WI38 (cell line): ENCODE measurements around the gene DSCAML1.

ENCODE experiments used
- H3K4me3 ChIP-seq: 2 replicates; pipeline ENCODE4 v1.5.1; 2011; ENCODE audit warnings: low read depth, mild to moderate bottlenecking, control low read depth, low read length
- CTCF ChIP-seq: IDR thresholded peaks from 2 replicates; pipeline ENCODE4 v1.5.1; 2012; ENCODE audit warnings: low read depth, mild to moderate bottlenecking, control low read depth, low read length

The DSCAML1 gene

GRCh38 chr11:117480221-117480620 is 316.8 kb downstream of the DSCAML1 start:
- TF ChIP-seq CTCF, result no peak
- H3K4me3 ChIP-seq, result no peak overlapping the region

- no peak for TF ChIP-seq CTCF
These were observed 317.6 kb downstream of the DSCAML1 start for GRCh38 chr11:117479372-117479771.

GRCh38 chr11:117478926-117479325 is 318.1 kb downstream of the DSCAML1 start:
- H3K4me3 ChIP-seq, result no peak overlapping the region
- TF ChIP-seq CTCF, result no peak

More at GRCh38 chr11:117479372-117479771, 317.6 kb downstream of the DSCAML1 start:
- H3K4me3 ChIP-seq, result no peak overlapping the region

DNA sequence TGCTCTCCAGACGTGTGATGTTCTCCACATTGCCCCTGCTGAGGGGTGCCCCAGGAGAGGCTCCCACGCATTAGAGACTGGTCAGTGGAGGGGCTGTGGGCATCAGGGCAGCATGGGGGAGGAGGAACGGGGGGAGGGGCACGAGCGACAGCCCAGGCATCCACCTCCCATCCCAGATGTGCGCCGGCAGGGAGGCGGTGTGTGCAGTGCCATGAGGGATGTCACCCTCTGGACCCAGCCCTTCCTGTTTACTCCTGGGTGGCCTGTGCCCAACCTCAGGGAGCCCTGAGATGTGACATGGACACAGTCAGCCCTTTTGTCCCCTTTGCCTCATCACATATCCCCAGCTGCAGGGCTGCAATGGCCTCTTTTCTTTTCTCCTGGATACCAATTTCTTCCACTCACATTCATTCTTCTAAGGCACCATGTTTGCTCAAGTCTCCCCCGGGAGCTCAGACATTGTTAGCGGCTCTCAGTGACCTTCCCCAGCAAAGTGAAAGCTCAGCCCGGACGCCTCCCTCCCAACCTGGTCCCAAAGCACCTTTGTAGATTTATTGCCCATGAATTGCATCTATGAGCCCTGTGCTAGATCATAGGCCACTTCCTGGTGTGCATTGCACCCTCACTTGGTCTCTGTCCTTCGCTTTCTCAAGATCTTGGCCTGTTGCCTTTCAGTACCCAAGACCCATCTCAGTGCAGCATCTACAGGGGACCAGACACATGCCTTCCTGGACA is 318.7 kb downstream of the DSCAML1 start:
- H3K4me3 ChIP-seq, result no peak overlapping the region
- TF ChIP-seq CTCF, result no peak

DNA sequence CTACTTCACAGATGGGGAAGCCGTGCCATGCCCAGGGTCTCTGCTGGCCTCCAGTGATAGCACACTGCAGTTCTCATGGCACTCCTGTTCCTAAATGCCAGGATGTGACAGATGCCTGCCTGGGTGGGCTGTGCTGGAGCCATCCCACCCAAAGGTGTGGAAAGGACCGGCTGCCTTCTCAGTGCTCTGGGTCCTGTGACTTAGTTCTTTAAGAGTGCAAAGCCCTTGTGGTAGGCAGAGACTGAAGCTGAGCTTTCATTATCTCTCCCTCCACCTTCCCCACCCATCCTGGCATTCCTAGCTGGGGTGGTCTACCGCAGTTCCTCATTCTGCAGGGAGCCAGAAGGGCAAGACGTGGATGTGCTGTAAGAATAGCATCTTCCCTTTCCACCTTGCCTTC is 319.3 kb downstream of the DSCAML1 start:
- TF ChIP-seq CTCF, result no peak
- no peak overlapping the region for H3K4me3 ChIP-seq

DNA sequence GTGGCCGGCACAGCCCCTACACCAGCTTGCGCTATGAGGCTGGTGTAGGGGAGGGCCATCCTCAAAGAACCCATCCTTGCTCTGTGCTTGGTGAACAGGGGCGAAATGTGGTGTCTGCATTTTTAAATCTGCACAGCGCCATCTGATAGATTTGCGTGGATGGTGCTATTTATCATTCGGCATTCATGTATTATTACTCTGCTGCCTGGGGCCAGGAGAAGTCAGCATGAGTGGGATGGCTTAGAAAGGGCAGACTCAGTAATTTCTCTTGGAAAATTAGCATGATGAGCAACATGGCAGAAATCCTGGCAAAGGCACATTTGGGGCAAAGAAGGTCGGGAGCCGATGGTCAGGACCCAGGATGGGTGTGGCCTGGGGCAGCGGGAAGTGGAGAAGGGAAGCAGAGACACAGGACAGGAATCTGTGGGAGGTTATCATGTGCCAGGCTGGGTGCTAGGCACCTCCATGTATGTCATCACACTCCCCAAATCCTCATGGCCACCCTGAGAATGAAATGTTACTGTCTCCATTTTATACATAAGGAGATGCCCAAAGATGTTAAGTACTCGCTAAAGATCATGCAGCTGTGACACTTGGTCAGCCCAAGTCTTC is 320.4 kb downstream of the DSCAML1 start:
- H3K4me3 ChIP-seq, result no peak overlapping the region
- no peak for TF ChIP-seq CTCF

- no peak overlapping the region for H3K4me3 ChIP-seq
- TF ChIP-seq CTCF, result no peak
These were observed 321.1 kb downstream of the DSCAML1 start for GRCh38 chr11:117475716-117476530.
